H1 (cell line): ENCODE data around the gene PBX3. TPM values are rescaled to one million over a fixed set of nuclear protein-coding genes. Genes with fewer than 3 reads are reported as not detected.

Source experiments
- CHD7 ChIP-seq: fragments of 300-600 bp; sonication (generic); IDR thresholded peaks from 2 replicates; pipeline ENCODE4 v1.7.1; 2012; ENCODE audit warnings: low read length, moderate library complexity, mild to moderate bottlenecking, inconsistent platforms; ENCODE audit not compliant: insufficient replicate concordance
- CTBP2 ChIP-seq: IDR thresholded peaks from 2 replicates; pipeline ENCODE4 v1.7.0; 2011; ENCODE audit warnings: borderline replicate concordance, mild to moderate bottlenecking, moderate library complexity, mixed read lengths, low read length; ENCODE audit not compliant: insufficient read depth, insufficient read length
- EZH2 ChIP-seq: fragments of 200-600 bp; sonication (generic); IDR thresholded peaks from 2 replicates; pipeline ENCODE4 v1.7.1; 2012; ENCODE audit warnings: low read depth, mild to moderate bottlenecking, moderate library complexity, low read length, inconsistent platforms; ENCODE audit not compliant: severe bottlenecking
- HDAC2 ChIP-seq, 2 experiments: fragments of 300-600 bp in 1 of 2; sonication (generic) in 1 of 2; IDR thresholded peaks; 2 replicates each; pipeline ENCODE4 v1.6.1; 2011 to 2012; ENCODE audit warnings: low read depth in 2 of 2, low read length in 2 of 2, mild to moderate bottlenecking in 2 of 2, moderate library complexity in 2 of 2, borderline replicate concordance in 1 of 2, inconsistent platforms in 1 of 2
- KDM1A ChIP-seq: fragments of 200-600, 300-600 bp; sonication (generic); IDR thresholded peaks from 2 replicates; pipeline ENCODE4 v1.7.1; 2016; ENCODE audit warnings: mild to moderate bottlenecking, low read length, borderline replicate concordance
- RNF2 ChIP-seq: fragments of 200-900, 300-1000 bp; sonication (generic); IDR thresholded peaks from 2 replicates; pipeline ENCODE4 v1.7.1; 2016; ENCODE audit warnings: borderline replicate concordance, low read depth, mild to moderate bottlenecking, antibody characterized with exemption, low read length; ENCODE audit not compliant: poor library complexity, severe bottlenecking; ENCODE audit errors: missing control alignments
- RXRA ChIP-seq: IDR thresholded peaks from 2 replicates; pipeline ENCODE4 v1.6.1; 2011; ENCODE audit warnings: low read depth, mild to moderate bottlenecking, low read length, moderate library complexity; ENCODE audit not compliant: insufficient read depth
- SUZ12 ChIP-seq: fragments of 200-600 bp; sonication (generic); IDR thresholded peaks from 2 replicates; pipeline ENCODE4 v1.6.1; 2012; ENCODE audit warnings: mild to moderate bottlenecking, inconsistent platforms, low read length, moderate library complexity, mixed read lengths
- TBP ChIP-seq: IDR thresholded peaks from 2 replicates; pipeline ENCODE4 v1.6.1; 2011; ENCODE audit warnings: low read depth, low read length, improper control_type of control experiment
- polyA plus RNA-seq, 7 experiments: library from polyadenylated mRNA; depleted of rRNA in 3 of 7; stranded (reverse) in 5 of 7; unstranded in 2 of 7; fragments of >200 nt in 5 of 7; fragments of 200-250 nt in 2 of 7; gene quantifications; 1 replicate in 5 of 7; 2 replicates in 1 of 7; 4 replicates in 1 of 7; pipeline versions ENCODE4 v1.2.1 to v1.2.3, GENCODE V29; 2011 to 2013; ENCODE audit warnings: missing spikeins in 2 of 7, mixed read lengths in 2 of 7
- total RNA-seq: library from RNA; stranded (reverse); fragmentation: NEBNext Ultra II Directional; extraction: Animal tissue kit (Norgen Biotek cat#: 25700); gene quantifications from 2 replicates; pipeline ENCODE4 v1.2.1, GENCODE V29; 2021

Gene PBX3
- total and polyA plus RNA-seq, 2 of the 8 experiments (the other 6 are each of a cell fraction or from before 2014, with no cell fraction given): 22.7 to 44.3 TPM

GRCh38 chr9:125784286-125785049, 37.3 kb downstream of the PBX3 start (continued):
- no peak for TF ChIP-seq CHD7
- no peak for TF ChIP-seq RXRA
- no peak for TF ChIP-seq CTBP2
- TF ChIP-seq HDAC2 (IDR thresholded peaks at IDR 0.05; ENCODE audit: borderline replicate concordance in 1 of 2, low read depth in 2 of 2, low read length in 2 of 2): no peak
- TF ChIP-seq EZH2: no peak
- TF ChIP-seq SUZ12: no peak
- no peak for TF ChIP-seq KDM1A
- TF ChIP-seq TBP: no peak
- TF ChIP-seq RNF2: no peak
